Lung microvascular endothelial cell (primary cell): ENCODE measurements around the gene NREP. TPM values are rescaled to one million over a fixed set of nuclear protein-coding genes. Genes with fewer than 3 reads are reported as not detected.

Source experiments
- DNase-seq, 2 donors: peaks; one replicate each; pipeline versions ENCODE4 v3.0.0 to v3.0.0-alpha.2; 2010; ENCODE audit warnings: low read depth in 2 of 2
- total RNA-seq: library from RNA; depleted of rRNA; stranded (reverse); fragments of >200 nt; gene quantifications from 2 replicates; pipeline ENCODE4 v1.2.1, GENCODE V29; 2014

The NREP gene, protein sequence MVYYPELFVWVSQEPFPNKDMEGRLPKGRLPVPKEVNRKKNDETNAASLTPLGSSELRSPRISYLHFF
- total RNA-seq: 9.3 and 12.4 TPM in 2 replicates

DNA sequence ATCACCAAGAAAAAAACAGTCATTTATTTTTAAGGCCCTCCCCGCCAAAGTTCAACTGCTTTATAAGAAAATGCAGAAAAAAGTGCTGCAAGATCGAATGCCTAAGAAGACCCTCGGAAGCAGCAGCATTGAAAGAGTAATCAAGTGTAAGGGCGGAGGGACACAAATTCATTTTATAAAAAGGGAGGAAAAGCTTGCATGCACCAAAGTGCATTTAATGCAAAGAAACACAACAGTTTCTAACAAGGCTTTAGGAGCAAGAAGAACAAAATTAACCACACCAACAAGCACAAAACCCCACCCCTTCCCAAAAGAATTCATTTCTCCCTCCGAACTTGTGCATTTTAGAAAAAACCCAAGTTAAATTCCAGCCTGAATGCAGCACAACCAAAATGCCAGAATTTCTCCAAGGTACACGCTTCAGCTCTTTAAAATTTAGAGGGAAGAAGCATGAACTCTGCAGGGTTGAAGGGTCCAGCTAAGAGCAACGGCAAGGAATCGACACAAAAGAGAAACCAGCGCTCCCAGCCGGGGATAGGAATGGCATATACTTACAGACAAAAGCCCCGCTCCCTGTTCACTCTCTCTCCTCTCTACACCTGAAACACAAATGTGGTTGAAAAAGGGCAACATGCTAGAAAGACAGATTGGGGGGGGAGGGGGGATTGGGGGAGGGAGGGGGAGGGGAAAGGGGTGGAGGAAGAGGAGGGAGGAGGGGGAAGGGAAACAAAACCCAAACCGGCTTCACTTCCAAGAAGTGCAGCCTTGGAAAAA, at the start of gene NREP:
Gene NREP, minus strand, starts transcription at position 614 of the 774 bp plus-strand sequence. CDS start 1,422 bp downstream, outside the sequence.
- DNase-seq: peak; percentile 21 to 48

DNA sequence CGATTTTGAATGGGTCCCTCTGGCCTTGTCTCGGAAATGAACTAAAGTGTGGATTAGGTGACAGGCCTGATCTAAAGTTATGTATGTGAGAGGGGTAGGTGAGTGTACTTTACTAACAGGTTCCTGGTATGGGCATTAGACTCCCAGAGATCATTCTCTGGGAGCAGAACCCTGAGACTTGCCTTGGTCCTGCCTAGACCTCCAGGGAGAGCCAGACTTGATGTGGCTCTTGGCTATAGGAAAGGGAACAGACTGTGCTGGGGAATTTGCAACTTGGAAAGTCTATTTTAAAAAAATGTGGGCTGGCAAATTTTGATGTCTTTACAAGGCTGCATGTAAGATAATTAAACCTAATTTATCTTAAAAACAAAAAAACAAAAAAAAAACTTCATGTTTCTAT, 49.8 kb upstream of the NREP start:
- no peak for DNase-seq

DNA sequence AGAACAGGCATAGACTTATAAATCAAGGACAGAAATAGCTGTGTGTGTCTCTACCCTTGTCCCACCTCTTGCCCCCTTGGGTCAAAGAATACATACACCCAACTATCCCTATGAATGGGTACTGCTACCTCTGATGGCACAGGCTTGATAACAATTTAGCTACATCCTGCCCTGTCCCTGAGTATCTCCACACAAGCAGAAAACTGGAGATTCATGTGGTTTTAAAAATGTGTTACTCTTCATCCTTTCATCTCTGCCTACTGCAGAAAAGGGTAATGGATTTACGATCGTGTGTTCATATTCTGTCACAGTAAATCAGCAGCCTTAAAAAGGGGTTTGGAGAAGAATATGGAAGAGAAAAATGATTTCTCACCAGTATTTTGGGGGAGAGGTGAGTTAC, 49.2 kb upstream of the NREP start:
- no peak for DNase-seq

DNA sequence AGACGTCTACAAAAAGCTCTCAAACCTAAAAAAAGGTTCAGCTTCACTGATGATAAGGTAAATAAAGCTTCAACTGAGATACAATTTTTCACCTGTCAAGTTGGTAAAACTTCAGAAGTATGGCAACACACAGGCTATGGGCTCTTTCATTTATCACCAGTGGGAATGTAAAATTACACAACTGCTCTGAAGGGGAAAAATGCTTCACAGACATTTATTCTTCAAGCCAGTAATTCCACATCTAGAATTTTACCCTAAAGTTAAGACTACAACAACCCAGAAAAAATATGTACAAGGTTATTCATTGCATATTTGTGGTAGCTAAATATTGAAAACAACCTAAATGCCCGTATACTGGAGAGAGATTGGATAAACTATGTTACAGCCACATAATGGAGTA, 48.1 kb upstream of the NREP start:
- no peak for DNase-seq

DNA sequence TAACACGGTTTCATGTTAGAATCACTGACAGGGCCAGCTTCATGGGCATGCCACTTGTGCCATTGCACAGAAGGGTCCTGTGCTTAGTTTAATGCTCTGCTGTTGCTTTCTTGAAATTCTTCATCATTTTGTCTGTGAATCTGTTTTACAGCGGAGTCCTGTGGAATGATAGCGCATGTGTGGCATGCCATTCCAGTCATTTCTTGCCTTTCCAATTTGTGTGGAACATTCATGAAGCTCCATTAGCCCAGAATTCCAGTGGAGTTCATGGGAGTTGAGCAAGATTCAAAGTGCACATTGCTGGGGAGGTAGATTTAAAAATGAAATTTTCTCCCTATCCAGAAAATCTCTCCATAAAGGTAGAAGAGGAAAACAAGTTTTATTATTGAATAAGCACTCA, 43.4 kb upstream of the NREP start:
- DNase-seq: no peak

DNA sequence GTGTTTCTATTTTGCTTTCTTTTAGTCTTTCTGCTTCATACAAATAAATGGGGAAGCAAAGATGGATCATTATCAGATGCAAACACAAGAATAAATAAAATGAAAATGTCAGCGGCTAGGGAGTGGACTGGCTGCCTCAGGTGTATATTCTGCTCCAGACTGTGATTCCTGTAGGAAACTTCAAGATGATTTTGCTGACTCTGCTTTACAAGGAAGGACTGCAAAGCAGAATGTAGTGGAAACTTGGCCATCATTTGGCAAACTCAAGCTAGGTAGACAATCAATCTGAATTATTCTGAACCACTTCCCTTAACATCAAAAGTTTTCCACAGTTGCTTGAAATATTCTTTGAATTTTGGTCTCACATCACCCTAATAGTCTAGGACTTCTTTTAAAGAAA, 38.1 kb upstream of the NREP start:
- no peak for DNase-seq

DNA sequence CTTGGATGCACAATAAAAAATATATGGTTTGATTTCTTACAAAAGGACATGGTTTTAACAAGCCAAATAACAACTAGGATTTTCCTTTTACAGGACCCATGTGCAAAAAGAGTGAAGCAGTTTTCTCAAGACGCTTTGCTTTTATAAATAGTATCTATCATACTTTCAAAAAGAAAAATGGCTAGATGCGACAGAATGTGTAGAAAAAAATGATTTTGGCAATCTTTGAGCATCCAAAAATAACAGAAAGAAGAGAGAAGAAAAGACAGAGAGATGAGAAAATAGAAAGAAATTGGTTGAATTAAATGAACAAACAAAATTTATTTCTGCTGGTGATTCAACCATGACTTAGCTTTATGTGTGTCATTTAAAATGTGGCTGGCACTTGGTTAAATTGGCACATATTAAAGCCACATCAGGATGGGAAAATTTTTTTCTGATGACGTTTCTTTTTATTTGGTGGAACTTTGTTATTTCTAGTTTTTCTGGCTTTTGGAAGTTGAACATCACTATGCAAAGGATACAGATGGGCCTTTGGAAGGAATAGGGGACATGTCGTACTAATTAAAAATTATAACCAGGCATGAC, 35.6 kb upstream of the NREP start:
- no peak for DNase-seq

DNA sequence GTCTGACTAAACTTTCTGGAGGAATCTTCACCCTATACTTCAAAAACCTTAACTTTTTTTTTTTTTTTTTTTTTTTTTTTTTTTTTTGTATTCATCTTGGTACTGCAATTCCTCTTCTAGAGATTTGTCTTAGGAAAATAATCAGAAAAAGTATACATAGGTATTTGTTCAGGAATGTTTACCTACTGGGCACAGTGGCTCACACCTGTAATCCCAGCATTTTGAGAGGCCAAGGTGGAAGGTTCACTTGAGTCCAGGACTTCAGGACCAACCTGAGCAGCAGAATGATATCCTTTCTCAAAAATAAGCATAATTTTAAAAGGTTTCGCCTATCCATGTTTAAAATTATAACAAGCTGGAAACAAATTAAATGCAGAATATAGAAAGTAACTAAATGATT, 33.3 kb upstream of the NREP start:
- DNase-seq: no peak

DNA sequence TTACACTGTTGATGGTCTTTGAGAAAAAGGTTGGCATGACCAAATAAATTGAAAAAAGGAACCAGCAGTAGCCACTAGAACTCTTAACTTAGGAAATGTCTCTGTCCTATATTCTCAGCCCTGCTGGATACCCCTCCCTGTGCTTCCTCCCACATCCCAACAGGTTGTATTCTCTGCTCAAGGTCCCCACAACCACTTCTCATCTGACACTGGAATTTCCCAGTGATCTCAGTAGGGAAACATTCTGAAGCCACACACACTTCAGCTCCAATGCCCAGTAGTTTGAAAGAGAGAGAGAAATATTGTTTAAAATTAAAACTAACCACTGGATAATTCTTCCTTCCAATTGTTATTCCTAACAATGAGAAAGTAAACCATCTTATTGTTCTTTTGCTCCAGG, 30.0 kb upstream of the NREP start:
- DNase-seq: no peak

DNA sequence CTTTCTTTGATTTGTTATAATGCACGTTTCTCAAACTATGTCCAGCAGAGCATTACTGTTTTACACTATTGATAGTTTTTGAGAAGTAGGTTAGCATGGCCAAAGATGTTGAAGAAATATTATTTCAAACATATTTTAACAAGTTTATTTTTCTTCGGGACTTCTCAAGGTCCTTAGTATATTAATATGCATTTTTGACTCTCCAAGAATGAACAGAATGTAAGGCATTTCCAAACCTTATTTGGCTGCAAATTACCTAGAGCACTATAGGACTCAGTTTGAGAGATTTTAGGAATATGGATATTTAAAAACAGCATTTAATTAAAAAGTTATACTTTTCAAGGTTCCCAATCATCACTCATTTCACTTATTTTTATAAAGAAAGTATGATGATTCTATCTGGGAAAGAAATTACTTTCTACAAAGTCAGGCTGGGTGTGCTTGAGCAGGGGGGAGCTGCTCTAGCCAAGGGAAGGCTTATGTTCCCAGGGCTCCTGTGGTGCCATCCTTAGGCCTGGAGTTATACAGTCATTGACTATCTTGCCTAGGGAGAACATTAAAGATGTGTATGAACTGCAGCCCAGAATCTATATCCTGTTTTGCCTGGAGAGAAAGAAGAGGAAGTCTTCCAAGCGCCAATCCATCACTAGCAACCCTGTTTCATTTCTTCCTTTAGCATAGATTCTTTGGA, 27.6 kb upstream of the NREP start:
- DNase-seq: no peak

DNA sequence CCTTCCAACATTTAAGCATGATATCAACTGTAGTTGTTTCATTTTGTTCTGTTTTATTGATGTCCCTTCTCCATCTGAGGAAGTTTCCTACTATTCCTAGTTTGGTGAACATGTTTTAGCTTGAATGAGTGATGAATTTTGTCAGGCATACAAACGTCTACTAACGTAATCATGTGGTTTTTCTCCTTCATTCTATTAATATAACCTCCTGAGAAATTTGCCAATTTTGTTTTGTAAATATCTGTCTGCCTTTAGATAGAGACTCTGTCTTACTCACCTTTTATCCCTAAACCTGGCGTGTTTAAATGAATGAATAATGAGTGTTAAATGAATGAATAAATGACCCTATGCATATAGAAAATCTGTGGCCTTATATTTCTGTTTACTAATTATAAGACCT, 26.5 kb upstream of the NREP start:
- no peak for DNase-seq

DNA sequence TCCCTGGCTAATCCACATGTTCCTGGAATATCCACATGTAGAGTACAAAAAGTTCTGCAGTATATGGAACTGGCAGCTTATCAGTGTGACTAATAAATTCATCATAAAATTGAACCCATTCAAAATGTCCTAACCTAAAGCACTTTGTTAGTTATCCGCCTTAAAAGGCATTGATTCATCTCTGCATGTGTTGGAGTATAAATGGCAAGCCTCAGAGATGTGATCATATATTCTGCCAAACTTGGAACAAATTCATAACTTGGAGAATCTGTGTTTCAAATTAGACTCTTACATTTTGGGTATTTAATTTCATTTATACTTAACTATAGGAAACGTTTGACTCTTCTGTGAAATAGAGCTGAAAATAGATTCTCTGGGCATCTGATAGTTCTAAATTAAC, 25.2 kb upstream of the NREP start:
- no peak for DNase-seq

DNA sequence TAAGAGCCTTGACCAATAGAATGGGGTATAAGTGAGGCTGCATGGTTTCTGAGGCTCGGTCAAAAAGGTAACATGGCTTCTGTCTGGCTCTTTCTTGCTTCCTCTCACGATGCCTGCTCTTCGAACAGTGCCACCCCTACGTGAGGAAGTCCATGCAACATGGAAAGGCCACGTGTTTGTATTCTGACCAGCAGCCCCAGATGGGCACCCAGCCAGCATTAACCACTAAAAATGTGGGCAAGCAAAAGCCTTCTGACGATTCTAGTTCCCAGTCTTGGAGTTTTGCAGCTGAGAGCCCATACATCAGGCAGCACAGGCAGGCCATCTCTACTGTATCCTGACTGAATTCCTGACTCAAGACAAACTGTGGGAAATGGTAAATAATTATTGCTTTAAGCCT, 24.2 kb upstream of the NREP start:
- DNase-seq: no peak

DNA sequence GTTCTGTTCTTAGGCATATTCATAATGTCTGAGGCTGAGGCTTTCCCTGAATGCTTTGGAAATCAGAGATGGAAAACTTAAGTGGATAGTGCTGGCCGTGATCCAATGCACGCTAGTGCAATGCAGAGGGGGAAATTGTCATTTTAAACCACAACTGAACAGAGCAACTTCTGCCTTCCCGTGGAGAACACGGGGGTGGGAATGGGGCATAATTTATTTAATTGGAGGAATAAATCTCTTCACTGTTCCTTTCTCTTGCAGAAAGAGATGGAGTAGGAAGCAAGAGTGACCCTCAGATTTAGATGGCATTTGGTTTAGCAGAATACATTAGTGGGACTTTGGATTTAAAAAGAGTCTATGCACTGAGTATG, 22.9 kb upstream of the NREP start:
- no peak for DNase-seq

DNA sequence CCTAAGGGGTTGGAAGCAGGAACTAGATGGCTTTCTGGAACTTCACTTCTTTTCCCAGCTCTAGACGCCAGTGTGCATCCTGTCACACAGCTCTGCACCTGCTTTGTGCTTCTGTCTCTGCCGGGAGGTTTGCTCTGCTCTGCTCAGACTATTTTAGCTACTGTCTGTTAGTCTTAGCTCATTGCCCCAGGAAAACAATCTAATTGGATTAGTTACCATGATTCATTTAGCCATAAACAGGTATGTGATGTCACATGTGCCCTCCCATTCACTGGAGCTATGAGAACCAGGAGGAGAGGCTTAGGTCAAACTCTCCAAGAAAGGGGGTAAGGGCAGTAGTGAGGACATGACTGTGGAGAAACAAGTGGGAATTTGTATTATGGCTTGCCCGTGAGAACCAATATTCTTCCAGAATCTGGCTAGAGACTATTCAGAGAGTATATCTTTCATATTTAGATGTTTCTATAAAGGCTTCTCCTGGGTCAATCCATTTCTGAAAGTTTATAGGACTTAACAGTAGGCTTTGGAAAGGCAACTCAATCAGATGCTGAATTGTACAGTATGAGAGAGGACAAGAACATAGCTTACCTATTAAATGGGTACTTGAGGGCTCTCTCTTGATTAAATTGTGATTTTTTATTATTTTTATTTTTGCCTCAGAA, 22.4 kb upstream of the NREP start:
- DNase-seq: no peak

DNA sequence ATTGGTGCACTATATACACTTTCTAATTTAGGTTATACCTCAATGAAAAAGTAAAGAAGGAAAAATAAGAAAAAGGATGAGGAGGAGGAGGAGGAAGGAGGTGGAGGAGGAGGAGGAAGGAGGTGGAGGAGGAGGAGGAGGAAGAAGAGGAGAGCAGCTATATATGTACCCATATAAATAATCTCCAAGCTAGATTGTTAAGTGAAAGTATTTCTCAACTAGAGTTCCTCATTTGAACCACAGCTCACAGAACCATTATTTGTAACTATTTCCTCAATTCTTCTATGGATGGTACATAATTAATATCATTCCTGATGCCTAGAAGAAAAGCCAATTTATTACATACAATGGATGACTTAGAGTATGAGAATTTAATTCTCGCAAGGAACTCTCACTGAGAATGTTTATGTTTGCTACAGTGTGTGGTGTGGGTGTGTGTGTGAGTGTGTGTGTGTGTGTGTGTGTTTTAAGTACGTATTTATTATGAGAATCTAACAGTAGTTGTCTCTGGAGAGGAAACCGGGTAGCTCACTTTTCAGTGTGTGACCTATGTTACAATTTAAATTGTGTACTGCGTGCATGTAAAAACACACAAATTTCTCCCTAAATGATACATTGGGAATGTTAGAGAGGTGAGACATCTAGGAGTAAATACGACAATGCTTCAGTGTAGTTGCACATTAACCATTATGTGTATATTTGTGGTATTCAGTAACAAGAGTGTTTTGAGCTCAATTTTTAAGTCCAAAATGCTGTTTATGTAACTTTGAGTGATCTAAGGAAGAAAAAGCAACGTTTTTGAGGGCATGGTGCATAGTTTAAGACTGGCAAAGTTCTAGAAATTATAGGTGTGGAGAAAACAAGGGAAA, 20.2 kb upstream of the NREP start:
- DNase-seq: no peak

DNA sequence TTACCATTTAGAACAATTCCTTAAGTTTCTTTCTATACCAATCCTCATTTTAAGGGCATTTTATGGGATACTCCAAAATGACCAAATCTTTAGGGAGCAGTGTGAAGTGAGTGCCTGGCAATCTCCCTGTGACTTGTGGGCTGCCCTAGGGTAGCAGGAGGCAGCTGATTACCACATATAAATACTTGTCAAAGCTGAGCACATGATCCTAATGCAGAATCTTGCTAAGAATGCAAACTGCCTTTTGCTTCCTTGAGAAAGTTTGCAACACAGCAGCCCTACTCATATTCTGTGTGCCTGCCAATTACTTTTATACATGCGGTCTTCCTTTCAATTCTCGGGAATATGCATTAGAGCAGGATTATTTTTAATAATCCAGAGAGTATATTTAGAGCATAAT, 18.2 kb upstream of the NREP start:
- DNase-seq: no peak

DNA sequence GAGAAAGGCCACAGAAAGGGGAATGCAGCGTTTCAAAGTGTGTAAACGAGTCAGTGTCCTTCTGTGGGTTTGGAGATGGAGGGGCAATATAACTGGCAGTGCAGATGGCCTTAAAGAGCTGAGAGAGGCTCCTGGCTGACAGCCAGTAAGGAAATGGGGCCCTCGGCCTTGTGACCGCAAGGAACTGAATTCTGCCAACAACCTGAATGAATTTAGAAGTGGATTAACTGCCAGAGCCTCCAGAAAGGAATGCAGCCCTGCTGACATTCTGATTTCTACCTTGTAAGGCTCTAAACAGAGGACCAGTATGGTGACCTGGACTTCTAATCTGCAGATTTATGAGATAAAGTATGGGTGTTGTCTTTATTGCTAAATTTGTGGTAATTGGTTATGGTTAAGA, 17.5 kb upstream of the NREP start:
- DNase-seq: peak in 1 of 2 donors; percentile 60

DNA sequence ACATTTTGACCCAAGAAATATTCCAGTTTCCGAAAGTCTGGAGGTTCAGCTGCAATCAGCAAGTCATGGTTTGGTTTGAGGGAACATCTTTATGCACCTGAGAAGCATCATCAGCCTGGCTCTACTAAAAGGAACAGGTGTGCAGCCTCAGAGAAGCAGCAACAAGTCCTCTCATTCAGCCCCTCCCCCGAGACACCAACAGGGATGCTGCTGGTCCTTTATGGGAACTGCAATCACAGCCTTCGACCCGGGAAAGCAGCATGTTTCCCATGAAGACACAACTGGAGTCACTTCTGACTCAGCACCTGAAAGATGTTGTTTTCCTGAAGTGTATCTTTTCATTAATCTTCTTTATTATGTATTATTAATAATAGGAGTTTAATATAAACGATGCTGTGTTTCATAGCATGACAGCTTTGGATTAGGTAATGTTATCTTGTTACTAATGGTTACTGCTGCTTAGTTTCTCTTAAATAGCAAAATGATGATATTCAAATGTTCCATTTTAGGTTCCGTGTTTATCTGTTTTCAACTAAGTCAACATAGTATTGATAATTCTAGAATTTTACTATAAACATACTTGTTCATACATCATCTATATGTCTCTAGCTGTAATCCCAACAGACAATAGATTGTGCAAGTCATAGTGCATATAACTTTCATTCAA, 15.6 kb upstream of the NREP start:
- DNase-seq: peak in 1 of 2 donors; percentile 4

DNA sequence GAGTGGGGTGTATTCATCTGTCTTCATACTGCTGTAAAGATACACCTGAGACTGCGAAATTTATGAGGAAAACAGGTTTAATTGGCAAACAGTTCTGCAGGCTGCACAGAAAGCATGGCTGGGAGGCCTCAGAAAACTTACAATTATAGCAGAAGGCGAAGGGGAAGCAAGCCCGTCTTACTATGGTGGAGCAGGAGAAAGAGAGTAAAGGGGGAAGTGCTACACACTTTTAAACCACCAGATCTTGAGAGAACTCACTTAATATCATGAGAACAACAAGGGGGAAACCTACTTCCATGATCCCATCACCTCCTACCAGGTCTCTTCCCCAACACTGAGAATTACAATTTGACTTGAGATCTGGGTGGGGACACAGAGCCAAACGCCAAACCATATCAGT, 12.5 kb upstream of the NREP start:
- no peak for DNase-seq
